Transverse colon (tissue), 4 donors: ENCODE data around the gene LAMA3. TPM values are rescaled to one million over a fixed set of nuclear protein-coding genes. Genes with fewer than 3 reads are reported as not detected.
A peak's percentile ranks its signal among the peaks of the same experiment; 100 is the strongest.

Source experiments
- DNase-seq: peaks from one replicate; pipeline ENCODE4 v3.0.0-alpha.2; 2019
- H3K27ac ChIP-seq, 4 donors: fragments of 200-600 bp; sonication (generic); 2 replicates each; pipeline ENCODE4 v1.5.1; 2016 to 2018; ENCODE audit warnings: inconsistent platforms in 4 of 4
- H3K27me3 ChIP-seq: fragments of 200-600 bp; sonication (generic); 2 replicates; pipeline ENCODE4 v1.5.1; 2017; ENCODE audit warnings: inconsistent platforms
- H3K36me3 ChIP-seq, 4 donors: fragments of 200-600 bp; sonication (generic); 2 replicates each; pipeline ENCODE4 v1.5.1; 2017 to 2019; ENCODE audit warnings: inconsistent platforms in 4 of 4
- H3K4me1 ChIP-seq, 4 donors: fragments of 200-600 bp; sonication (generic); 2 replicates each; pipeline ENCODE4 v1.5.1; 2017 to 2020; ENCODE audit warnings: inconsistent platforms in 4 of 4
- H3K4me3 ChIP-seq, 4 donors: fragments of 200-600 bp; sonication (generic); 1 replicate in 1 of 4; 2 replicates in 3 of 4; pipeline versions ENCODE4 v1.5.1 to v1.6.1; 2017 to 2019; ENCODE audit warnings: inconsistent platforms in 4 of 4
- H3K9me3 ChIP-seq, 2 donors: fragments of 200-600 bp; sonication (generic); 2 replicates each; pipeline ENCODE4 v1.5.1; 2017 to 2019; ENCODE audit warnings: inconsistent platforms in 2 of 2
- EP300 ChIP-seq: sonication (generic); formaldehyde crosslinking; IDR thresholded peaks from one replicate; pipeline ENCODE4 v1.6.1; 2017; ENCODE audit warnings: antibody characterized with exemption, low read depth
- POLR2A ChIP-seq: fragments of 450-650 bp; IDR thresholded peaks from one replicate; pipeline ENCODE4 v1.6.1; 2016; ENCODE audit warnings: antibody characterized with exemption, mild to moderate bottlenecking, moderate library complexity
- POLR2AphosphoS5 ChIP-seq, 3 donors: sonication (generic); formaldehyde crosslinking; IDR thresholded peaks; one replicate each; pipeline ENCODE4 v1.6.1; 2016; ENCODE audit warnings: antibody characterized with exemption in 3 of 3
- whole genome bisulfite sequencing, 2 donors: methylation state at CpG; one replicate each; pipeline ENCODE4 v1.1.5; 2018; ENCODE audit warnings: low coverage in 1 of 2; 5-methylcytosine and 5-hydroxymethylcytosine counted together
- in situ Hi-C, 4 donors: fragments of 200-750 bp; cut with MboI; loops; one replicate each; pipeline versions ENCODE4 v1.15.0 to v1.15.1; 2017; ENCODE audit warnings: low sequenced_read_pairs in 3 of 4, low pct_ligation_motif_present in 1 of 4, low pct_unique_long_range_greater_than_20kb in 1 of 4
- intact Hi-C: fragments of 100-400 bp; cut with DNase I; formaldehyde crosslinking; loops from one replicate; pipeline ENCODE4 v1.15.1; 2023; ENCODE audit warnings: low total_unique reads
- total RNA-seq, 4 donors: library from RNA; depleted of rRNA; stranded (reverse); fragments of >200 nt; gene quantifications; one replicate each; pipeline ENCODE4 v1.1.0, GENCODE V29; 2016
- TF ChIP-seq, protein P1 (sequence below), 5 experiments: fragments of 200-600 bp in 3 of 5; fragments of 450-650 bp in 2 of 5; sonication (generic) in 3 of 5; IDR thresholded peaks; 1 replicate in 2 of 5; 2 replicates in 3 of 5; pipeline ENCODE4 v1.5.1; 2016 to 2017; ENCODE audit warnings: antibody characterized with exemption in 5 of 5, inconsistent platforms in 3 of 5, mild to moderate bottlenecking in 2 of 5, moderate library complexity in 1 of 5

Gene LAMA3
- total RNA-seq, 4 donors from 2014 or later, result 17.5 to 71.8 (median 47.4) TPM

DNA sequence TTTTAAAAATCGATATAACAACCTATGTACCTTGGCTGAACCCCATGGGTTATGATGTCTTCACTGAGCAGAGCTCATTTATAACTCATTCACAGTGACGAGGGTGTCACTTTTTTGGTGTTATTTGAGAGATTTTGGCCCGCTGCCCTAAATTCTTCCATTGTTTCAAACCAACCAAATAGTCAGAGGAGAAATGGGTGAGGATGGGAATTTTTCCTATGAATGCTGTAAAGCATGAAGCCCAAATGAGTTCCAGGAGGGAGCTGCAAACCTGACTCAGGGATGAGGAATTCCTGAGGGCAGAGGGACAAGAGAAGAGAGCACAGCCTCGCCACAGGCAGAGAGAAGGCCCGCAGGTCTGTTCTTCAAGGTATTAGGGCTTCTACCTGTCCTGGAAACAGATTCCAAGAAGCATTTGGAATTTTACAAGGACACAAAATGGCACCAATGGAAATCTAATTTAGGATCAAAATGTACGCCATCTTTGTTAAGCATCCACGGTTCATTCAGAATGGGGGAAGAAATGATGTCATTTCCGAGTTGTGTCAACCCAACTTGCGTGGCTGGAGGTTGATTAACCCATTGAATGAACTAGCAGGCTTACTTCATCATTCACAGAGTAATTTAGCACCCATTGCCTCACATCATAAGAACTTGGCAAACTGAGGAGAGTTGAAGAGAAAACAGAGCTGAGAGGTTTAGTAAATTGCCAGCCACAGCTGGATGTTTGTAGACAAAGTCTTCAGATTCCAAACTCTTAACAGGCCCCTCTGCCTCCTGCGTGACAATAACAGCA is 133.5 kb downstream of the LAMA3 start:
- no peaks in the 10 kb centered on the region for H3K36me3 ChIP-seq
- intact Hi-C loops (no loop called here), in situ Hi-C loops (loop anchor here (10.0 to 25.0 kb wide), 4 partner anchors 92 to 290 kb away; no protein-coding TSS in a partner anchor)
- DNase-seq, result no peak
- H3K4me3 ChIP-seq, result no peak overlapping the region
- no peak for TF ChIP-seq POLR2A
- no peak for TF ChIP-seq POLR2AphosphoS5 (IDR thresholded peaks at IDR 0.05)
- TF ChIP-seq, protein P1, sequence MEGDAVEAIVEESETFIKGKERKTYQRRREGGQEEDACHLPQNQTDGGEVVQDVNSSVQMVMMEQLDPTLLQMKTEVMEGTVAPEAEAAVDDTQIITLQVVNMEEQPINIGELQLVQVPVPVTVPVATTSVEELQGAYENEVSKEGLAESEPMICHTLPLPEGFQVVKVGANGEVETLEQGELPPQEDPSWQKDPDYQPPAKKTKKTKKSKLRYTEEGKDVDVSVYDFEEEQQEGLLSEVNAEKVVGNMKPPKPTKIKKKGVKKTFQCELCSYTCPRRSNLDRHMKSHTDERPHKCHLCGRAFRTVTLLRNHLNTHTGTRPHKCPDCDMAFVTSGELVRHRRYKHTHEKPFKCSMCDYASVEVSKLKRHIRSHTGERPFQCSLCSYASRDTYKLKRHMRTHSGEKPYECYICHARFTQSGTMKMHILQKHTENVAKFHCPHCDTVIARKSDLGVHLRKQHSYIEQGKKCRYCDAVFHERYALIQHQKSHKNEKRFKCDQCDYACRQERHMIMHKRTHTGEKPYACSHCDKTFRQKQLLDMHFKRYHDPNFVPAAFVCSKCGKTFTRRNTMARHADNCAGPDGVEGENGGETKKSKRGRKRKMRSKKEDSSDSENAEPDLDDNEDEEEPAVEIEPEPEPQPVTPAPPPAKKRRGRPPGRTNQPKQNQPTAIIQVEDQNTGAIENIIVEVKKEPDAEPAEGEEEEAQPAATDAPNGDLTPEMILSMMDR (IDR thresholded peaks at IDR 0.05), result no peak
- TF ChIP-seq EP300, result no peak
- H3K4me1 ChIP-seq, result peaks cover 0 to 19% (median 4%) of the 10 kb centered on the region in 4 donors
- WGBS, 2 donors, result 78 to 84% methylated on average over 6 to 10 of the region's 10 CpGs
- no peak overlapping the region for H3K27ac ChIP-seq
- no peaks in the 10 kb centered on the region for H3K9me3 ChIP-seq
- H3K27me3 ChIP-seq, result no peaks in the 10 kb centered on the region

DNA sequence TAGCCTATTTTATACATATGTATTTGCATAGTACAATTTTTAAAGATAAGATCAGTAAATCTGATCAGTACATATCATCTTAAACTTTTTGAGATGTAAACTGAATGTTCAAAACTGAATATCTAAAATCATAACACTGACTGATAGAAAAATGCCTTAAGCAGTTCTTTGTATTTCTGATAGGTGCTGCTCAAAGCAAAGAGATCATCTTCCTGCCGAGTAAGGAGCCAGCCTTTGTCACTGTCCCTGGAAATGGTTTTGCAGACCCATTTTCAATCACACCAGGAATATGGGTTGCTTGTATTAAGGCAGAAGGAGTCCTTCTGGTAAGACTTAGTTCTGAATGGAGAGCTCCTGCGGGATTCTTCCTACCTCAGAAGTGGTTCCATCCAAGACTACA is 135.0 kb downstream of the LAMA3 start:
- no peak for TF ChIP-seq POLR2A
- TF ChIP-seq, protein P1 (IDR thresholded peaks at IDR 0.05), result peak in 1 of 5 experiments; percentile 11
- no peak for DNase-seq
- in situ Hi-C loops (loop anchor here (10.0 to 25.0 kb wide), 4 partner anchors 91 to 288 kb away; no protein-coding TSS in a partner anchor), intact Hi-C loops (no loop called here)
- Histone ChIP-seq H3K27ac (no peak overlapping the region), H3K27me3 (no peaks in the 10 kb centered on the region), H3K4me1 (peaks cover 0 to 24% (median 4%) of the 10 kb centered on the region in 4 donors), H3K4me3 (no peak overlapping the region), H3K36me3 (no peaks in the 10 kb centered on the region), H3K9me3 (no peaks in the 10 kb centered on the region)
- WGBS, 2 donors, result 83 to 84% methylated on average over 1 to 2 of the region's 2 CpGs

- no peak for DNase-seq
- in situ Hi-C loops, result loop anchor here (10.0 to 25.0 kb wide), 4 partner anchors 90 to 288 kb away; no protein-coding TSS in a partner anchor
- H3K9me3 ChIP-seq, result no peaks in the 10 kb centered on the region
- no peak overlapping the region for H3K27ac ChIP-seq
- no peaks in the 10 kb centered on the region for H3K27me3 ChIP-seq
- intact Hi-C loops, result no loop called here
- H3K4me1 ChIP-seq, result peaks cover 0 to 24% (median 4%) of the 10 kb centered on the region in 4 donors
- TF ChIP-seq POLR2AphosphoS5 (IDR thresholded peaks at IDR 0.05) (no peak), EP300 (no peak)
- 86 to 100% methylated on average over 1 of the region's 1 CpG for WGBS, 2 donors
- H3K4me3 ChIP-seq, result no peak overlapping the region
- H3K36me3 ChIP-seq, result no peaks in the 10 kb centered on the region
Measured at GRCh38 chr18:23824669-23825068, 135.4 kb downstream of the LAMA3 start.

- in situ Hi-C loops (loop anchor here in 2 of 4 donors (10.0 kb wide), 2 partner anchors 89 to 99 kb away; no protein-coding TSS in a partner anchor), intact Hi-C loops (no loop called here)
- WGBS, 2 donors, result 86 to 91% methylated on average over 2 of the region's 2 CpGs
- no peaks in the 10 kb centered on the region for H3K9me3 ChIP-seq
- peaks cover 0 to 24% (median 4%) of the 10 kb centered on the region in 4 donors for H3K4me1 ChIP-seq
- H3K27me3 ChIP-seq, result no peaks in the 10 kb centered on the region
- no peak overlapping the region for H3K4me3 ChIP-seq
- H3K27ac ChIP-seq, result peak overlapping the region in 2 of 4 donors; percentile 40 to 63
- H3K36me3 ChIP-seq, result no peaks in the 10 kb centered on the region
- DNase-seq, result no peak
- TF ChIP-seq, protein P1 (IDR thresholded peaks at IDR 0.05), result no peak
- TF ChIP-seq EP300 (no peak), POLR2A (no peak), POLR2AphosphoS5 (IDR thresholded peaks at IDR 0.05) (no peak)
Measured at GRCh38 chr18:23825496-23825895, 136.2 kb downstream of the LAMA3 start.
